GM12874 (cell line): ENCODE data around the gene BBLN.
A peak's percentile ranks its signal among the peaks of the same experiment; 100 is the strongest.

Experiments
- TF ChIP-seq, protein P1 (sequence below): IDR thresholded peaks from 2 replicates; pipeline ENCODE4 v1.5.1; 2011; ENCODE audit warnings: low read depth, mild to moderate bottlenecking, control low read depth, low read length, moderate library complexity; ENCODE audit not compliant: insufficient read depth

The BBLN gene

DNA sequence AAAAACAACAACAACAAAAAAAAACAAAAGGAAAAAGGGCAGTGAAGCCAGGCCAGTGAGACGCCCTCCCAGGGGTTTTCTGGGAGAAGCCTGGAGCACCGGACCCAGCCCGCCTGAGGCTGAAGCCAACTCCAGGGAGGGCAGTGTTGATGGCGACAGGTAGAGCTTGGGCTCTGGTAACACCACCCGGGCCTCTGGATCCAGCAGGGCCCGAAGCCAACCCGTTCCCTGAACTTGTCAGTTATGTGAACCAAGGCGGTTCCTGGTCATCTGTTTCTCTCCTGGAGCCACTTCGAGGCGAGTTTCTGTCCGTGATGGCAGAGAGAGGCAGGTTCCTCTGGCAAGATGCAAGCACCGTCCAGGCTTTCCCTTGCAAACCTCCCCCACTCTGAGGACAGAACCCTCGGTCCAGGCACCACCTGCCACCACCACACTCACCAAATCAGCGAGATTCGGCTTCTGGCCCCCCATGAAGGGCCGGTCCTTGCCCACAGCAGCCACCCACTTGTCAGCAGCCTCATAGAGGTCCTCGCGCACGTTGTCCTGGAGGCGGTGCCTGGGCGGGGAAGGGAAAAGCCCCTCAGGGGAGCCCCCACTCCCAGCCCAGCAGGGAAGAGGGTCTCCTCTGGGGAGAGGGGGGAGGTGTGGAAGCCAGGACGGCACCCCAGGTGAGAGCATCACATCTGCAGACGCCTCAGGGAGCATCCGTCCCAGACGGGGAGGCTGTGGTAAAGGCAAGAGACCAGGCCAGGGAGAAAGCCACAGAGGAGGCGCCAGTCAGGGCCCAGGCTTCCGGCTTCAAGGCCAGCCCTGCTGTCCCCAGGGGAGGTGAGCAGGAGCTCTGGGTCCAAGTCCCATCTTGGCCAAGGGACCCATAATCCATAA, 37.9 kb upstream of the BBLN start:
- TF ChIP-seq, protein P1, sequence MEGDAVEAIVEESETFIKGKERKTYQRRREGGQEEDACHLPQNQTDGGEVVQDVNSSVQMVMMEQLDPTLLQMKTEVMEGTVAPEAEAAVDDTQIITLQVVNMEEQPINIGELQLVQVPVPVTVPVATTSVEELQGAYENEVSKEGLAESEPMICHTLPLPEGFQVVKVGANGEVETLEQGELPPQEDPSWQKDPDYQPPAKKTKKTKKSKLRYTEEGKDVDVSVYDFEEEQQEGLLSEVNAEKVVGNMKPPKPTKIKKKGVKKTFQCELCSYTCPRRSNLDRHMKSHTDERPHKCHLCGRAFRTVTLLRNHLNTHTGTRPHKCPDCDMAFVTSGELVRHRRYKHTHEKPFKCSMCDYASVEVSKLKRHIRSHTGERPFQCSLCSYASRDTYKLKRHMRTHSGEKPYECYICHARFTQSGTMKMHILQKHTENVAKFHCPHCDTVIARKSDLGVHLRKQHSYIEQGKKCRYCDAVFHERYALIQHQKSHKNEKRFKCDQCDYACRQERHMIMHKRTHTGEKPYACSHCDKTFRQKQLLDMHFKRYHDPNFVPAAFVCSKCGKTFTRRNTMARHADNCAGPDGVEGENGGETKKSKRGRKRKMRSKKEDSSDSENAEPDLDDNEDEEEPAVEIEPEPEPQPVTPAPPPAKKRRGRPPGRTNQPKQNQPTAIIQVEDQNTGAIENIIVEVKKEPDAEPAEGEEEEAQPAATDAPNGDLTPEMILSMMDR: no peak

DNA sequence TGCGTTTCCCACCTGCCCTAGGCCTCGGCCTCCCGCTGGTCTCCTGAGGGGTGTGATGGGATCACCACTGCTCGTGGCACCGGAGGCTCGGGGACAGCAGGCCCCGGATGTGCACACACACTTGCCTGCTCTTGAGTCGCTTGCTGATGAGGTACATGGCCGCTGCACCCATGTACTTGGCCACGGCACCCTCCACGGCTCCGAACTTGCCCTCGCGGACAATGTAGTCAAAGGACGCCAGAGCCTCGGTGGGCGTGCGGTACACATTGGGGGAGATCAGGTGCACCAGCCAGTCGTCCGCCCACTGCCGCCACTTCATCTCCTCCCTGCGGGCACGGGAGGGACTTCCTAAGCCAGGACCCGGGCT, 37.3 kb upstream of the BBLN start:
- TF ChIP-seq, protein P1: no peak

DNA sequence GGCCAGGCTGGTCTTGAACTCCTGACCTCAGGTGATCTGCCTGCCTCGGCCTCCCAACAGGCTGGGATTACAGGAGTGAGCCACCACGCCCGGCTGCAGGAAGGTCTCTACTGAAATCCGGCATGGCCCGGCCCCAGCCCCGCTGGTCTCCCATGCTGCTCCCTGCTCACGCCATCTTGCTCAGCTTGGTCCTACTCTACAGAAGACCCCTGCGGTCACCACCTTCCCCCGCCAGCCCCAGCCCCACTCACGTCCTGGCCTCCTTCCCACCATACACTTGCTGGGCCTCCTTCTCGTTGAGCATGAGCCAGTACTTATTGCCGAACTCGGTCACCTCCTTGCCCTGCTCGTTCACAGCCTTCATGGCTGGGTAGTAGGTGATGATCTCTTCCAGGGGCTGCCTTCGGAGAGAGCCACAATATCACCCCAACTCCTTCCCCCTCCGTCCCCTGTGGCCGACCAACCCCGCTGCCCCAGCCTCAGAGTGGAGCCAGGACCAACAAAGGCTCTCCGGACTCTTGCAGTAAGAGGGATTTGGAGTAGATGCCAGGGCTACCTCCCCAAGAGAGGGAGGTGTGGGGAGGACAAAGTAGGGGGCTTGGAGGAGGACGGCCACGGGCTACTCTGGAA, 36.5 kb upstream of the BBLN start:
- TF ChIP-seq, protein P1: no peak

DNA sequence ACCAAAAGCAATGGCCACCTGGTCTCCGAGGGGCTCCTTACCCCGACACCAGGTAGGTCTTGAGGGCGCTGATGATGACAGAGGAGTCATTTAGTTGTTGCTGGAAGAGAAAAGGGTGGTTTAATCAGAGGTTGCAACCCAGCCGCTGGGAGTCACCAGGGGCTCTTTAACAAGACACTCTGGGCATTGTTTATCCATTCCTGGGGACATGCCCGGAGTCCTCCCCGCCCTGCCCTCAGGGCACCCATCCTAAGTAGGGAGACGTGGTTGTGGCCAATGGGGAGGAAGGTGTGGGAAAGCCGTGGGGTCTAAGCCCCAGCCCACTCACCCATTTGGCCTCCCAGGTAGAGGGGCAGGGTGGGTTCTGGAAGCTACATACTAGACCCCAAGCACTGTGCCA, 35.6 kb upstream of the BBLN start:
- TF ChIP-seq, protein P1: no peak

DNA sequence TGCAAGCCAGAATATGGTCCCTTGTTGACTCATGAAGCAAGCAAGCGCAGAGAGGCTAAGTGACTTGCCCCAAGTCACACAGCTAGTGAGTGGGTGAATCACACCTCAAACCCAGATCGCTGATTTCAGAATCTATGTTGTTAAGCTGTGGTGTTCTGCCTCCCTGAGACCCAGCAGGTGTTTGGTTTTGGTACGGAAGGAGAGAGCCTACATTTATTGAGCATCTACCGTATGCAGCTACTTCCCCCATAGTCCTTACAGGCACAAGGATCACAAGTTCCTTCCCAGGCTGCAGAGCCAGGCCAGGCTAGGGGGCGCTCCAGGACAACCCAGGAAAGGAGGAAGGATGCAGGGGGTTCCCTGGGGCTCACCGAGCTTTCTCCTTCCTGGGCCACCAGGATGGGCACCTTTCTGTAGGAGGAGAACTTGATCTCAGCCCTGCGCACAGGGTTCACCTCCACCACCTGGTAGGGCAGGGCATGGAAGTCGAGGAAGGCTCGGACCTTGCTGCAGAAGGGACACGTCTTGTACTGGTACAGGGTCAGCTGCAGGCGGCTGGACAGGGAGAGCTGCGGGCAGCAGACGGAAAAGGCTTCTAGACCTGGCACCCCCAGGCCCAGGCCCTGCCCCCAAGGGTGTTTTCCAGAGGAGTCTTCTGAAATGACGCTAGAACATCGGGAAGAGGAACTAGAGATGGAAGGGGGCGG, 35.0 kb upstream of the BBLN start:
- TF ChIP-seq, protein P1: peak; percentile 76

DNA sequence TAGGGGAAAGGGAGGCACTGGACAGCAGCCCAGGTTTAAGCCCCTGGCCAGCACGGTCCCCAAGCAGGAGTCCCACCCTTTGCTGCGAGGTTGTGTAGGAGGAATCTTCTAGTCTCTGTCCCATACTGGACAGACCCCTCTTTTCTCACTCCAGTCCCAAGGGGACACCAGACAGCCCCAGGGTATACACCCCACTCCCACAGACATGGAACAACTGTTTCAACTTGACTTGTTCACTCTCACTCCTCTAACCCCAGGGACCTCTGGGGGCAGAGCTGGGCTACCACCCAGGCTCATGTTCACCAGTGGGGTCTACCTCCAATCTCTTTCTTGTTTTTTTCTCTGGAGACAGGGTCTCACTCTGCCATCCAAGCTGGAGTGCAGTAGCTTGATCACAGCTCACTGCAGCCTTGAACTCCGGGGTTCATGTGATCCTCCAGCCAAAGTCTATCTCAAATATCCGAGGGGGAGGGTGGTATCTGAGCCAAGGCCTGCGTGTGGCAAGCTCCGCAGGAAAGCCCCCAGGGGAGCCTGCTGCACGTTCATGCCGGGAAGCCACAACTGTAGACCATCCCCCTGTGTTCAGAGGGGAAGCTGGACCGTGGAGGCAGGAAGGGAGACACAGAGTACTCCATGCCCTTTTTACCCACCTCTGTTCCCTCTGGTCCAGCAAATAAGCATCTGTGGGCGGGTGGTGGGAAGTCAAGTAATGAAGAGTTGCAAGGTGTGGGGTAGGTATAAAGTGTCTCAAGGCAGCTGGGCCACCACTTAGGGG, 34.3 kb upstream of the BBLN start:
- TF ChIP-seq, protein P1: no peak
